BJ (cell line): Measurements from ENCODE around the gene PCOLCE2. TPM values are rescaled to one million over a fixed set of nuclear protein-coding genes. Genes with fewer than 3 reads are reported as not detected.

Experiments used
- CTCF ChIA-PET: fragments of 350-600 bp; formaldehyde crosslinking; extraction: SDS; loops from one replicate; lab custom pipeline; 2021; ENCODE audit warnings: antibody characterized with exemption, inconsistent platforms; lab: Yijun Ruan, JAX
- POLR2A ChIA-PET: fragments of 300-600 bp; sonication (Branson Sonifier 250); formaldehyde crosslinking; extraction: SDS; loops from one replicate; lab custom pipeline; 2021; ENCODE audit warnings: antibody characterized with exemption; lab: Charles Lee
- DNase-seq: peaks from one replicate; pipeline ENCODE4 v3.0.0-alpha.2; 2011; ENCODE audit warnings: low read depth
- H3K27me3 ChIP-seq: 2 replicates; pipeline ENCODE4 v1.6.0; 2011; ENCODE audit warnings: low read length; ENCODE audit not compliant: control insufficient read depth, insufficient read depth
- H3K36me3 ChIP-seq: 2 replicates; pipeline ENCODE4 v1.5.1; 2011; ENCODE audit warnings: low read length; ENCODE audit not compliant: control insufficient read depth, insufficient read depth
- H3K4me3 ChIP-seq: 2 replicates; pipeline ENCODE4 v1.5.1; 2011; ENCODE audit warnings: low read depth, mild to moderate bottlenecking, control low read depth, low read length
- CTCF ChIP-seq: IDR thresholded peaks from 2 replicates; pipeline ENCODE4 v1.5.1; 2011; ENCODE audit warnings: low read depth, mild to moderate bottlenecking, control low read depth, inconsistent platforms, low read length, moderate library complexity; ENCODE audit not compliant: insufficient read depth
- polyA plus RNA-seq: library from polyadenylated mRNA; depleted of rRNA; stranded (reverse); fragments of >200 nt; gene quantifications from 2 replicates; pipeline ENCODE4 v1.2.3, GENCODE V29; 2011

Gene PCOLCE2
- polyA plus RNA-seq, 1 experiment = 0.94 TPM

- ChIA-PET POLR2A (no interaction called here), CTCF (interaction anchor here (0.6 to 7.6 kb wide), 2 partner anchors 12 to 119 kb away, joined by 3 to 63 read pairs; no protein-coding TSS in a partner anchor)
Measured at GRCh38 chr3:142817356-142817755, 71.5 kb downstream of the PCOLCE2 start.

GRCh38 chr3:142815803-142816202 is 73.1 kb downstream of the PCOLCE2 start:
- ChIA-PET CTCF (interaction anchor here (7.6 kb wide), 1 partner anchor 13 kb away, joined by 63 read pairs; no protein-coding TSS in a partner anchor), POLR2A (no interaction called here)
- Histone ChIP-seq H3K27me3 (no peaks in the 10 kb centered on the region), H3K36me3 (no peaks in the 10 kb centered on the region), H3K4me3 (no peak overlapping the region)
- DNase-seq = no peak
- TF ChIP-seq CTCF = no peak

More at GRCh38 chr3:142817356-142817755, 71.5 kb downstream of the PCOLCE2 start:
- Histone ChIP-seq H3K4me3 (no peak overlapping the region), H3K27me3 (no peaks in the 10 kb centered on the region), H3K36me3 (no peaks in the 10 kb centered on the region)
- TF ChIP-seq CTCF = no peak
- DNase-seq = no peak

GRCh38 chr3:142809259-142809658 is 79.6 kb downstream of the PCOLCE2 start:
- POLR2A ChIA-PET = no interaction called here
- CTCF ChIA-PET = interaction anchor here (1.4 to 1.7 kb wide), 2 partner anchors 19 to 178 kb away, joined by 3 to 4 read pairs; no protein-coding TSS in a partner anchor
- DNase-seq = no peak
- no peak overlapping the region for H3K4me3 ChIP-seq
- TF ChIP-seq CTCF = no peak
- no peaks in the 10 kb centered on the region for H3K36me3 ChIP-seq
- H3K27me3 ChIP-seq = no peaks in the 10 kb centered on the region

- Histone ChIP-seq H3K36me3 (no peaks in the 10 kb centered on the region), H3K4me3 (no peak overlapping the region), H3K27me3 (no peaks in the 10 kb centered on the region)
- TF ChIP-seq CTCF = no peak
- ChIA-PET CTCF (interaction anchor here (1.3 to 1.7 kb wide), 3 partner anchors 20 to 179 kb away, joined by 3 to 4 read pairs (median 3); no protein-coding TSS in a partner anchor), POLR2A (no interaction called here)
- peak; percentile 2 for DNase-seq
Measured at GRCh38 chr3:142808103-142808917, 80.6 kb downstream of the PCOLCE2 start.

GRCh38 chr3:142802891-142803290 is 86.0 kb downstream of the PCOLCE2 start:
- no peak for DNase-seq
- ChIA-PET POLR2A (no interaction called here), CTCF (interaction anchor here (1.0 kb wide), 1 partner anchor 11 kb away, joined by 4 read pairs; no protein-coding TSS in a partner anchor)
- H3K36me3 ChIP-seq = no peaks in the 10 kb centered on the region
- no peaks in the 10 kb centered on the region for H3K27me3 ChIP-seq
- TF ChIP-seq CTCF = no peak
- no peak overlapping the region for H3K4me3 ChIP-seq
